HepG2 (cell line): ENCODE measurements around the gene MYH3. TPM values are rescaled to one million over a fixed set of nuclear protein-coding genes. Genes with fewer than 3 reads are reported as not detected.
A peak's percentile ranks its signal among the peaks of the same experiment; 100 is the strongest.

ENCODE experiments used
- ATAC-seq: fragments of 200-7000 bp; cut with Tn5 transposase; 3 replicates; pipeline ENCODE4 v1.9.1; 2020; ENCODE audit warnings: mild to moderate bottlenecking, moderate library complexity
- BruUV-seq: library from RNA; stranded (reverse); fragments of 400-500 nt; replicated peaks from 2 replicates; lab custom pipeline; 2021; lab: Mats Ljungman, UMichigan
- CTCF ChIA-PET: fragments of 300-600 bp; formaldehyde crosslinking; extraction: SDS; loops from one replicate; lab custom pipeline; 2021; ENCODE audit warnings: low total read pairs, inconsistent platforms, low intra/inter-chr PET ratio; lab: Yijun Ruan, JAX
- POLR2A ChIA-PET: fragments of 350-600 bp; sonication (Branson Sonifier 250); formaldehyde crosslinking; loops from one replicate; lab custom pipeline; 2020; ENCODE audit warnings: antibody characterized with exemption, inconsistent platforms; lab: Yijun Ruan, JAX
- DNase-seq: peaks from one replicate; pipeline ENCODE4 v3.0.0-alpha.2; 2015; ENCODE audit warnings: low spot score
- FAIRE-seq: peaks from 3 replicates; lab custom pipeline; 2011; peaks lifted over from hg19 to GRCh38; lab: Jason Lieb, UNC
- H2AFZ ChIP-seq: one replicate; pipeline ENCODE4 v1.6.1; 2011; ENCODE audit warnings: low read length, inconsistent platforms
- H3K27ac ChIP-seq: fragments of 300-600 bp; 3 replicates; pipeline ENCODE4 v1.8.0; 2011; ENCODE audit warnings: mixed run types, mild to moderate bottlenecking, mixed read lengths, low read length, inconsistent platforms; ENCODE audit not compliant: insufficient read depth; ENCODE audit errors: extremely low read length
- H3K27me3 ChIP-seq, 2 experiments: fragments of 200-600 bp in 1 of 2; 2 replicates in 1 of 2; 3 replicates in 1 of 2; pipeline versions ENCODE4 v1.6.0 to v1.8.0; 2011; ENCODE audit warnings: low read length in 2 of 2, mild to moderate bottlenecking in 2 of 2, moderate library complexity in 2 of 2, inconsistent platforms in 1 of 2; ENCODE audit not compliant: insufficient read depth in 2 of 2, control insufficient read depth in 1 of 2
- H3K36me3 ChIP-seq, 2 experiments: fragments of 200-600 bp in 1 of 2; replicated peaks in 1 of 2; 2 replicates in 1 of 2; 3 replicates in 1 of 2; pipeline versions ENCODE4 v1.5.1 to v1.8.0; 2011; ENCODE audit warnings: low read length in 2 of 2, inconsistent platforms in 1 of 2; ENCODE audit not compliant: insufficient read depth in 2 of 2, control insufficient read depth in 1 of 2
- H3K4me1 ChIP-seq: 2 replicates; pipeline ENCODE4 v1.5.1; 2012; ENCODE audit warnings: low read length, inconsistent platforms; ENCODE audit not compliant: insufficient read depth
- H3K4me2 ChIP-seq: 2 replicates; pipeline ENCODE4 v1.6.0; 2011; ENCODE audit warnings: low read depth, low read length, inconsistent platforms
- H3K4me3 ChIP-seq, 3 experiments: fragments of 200-600 bp in 1 of 3; sonication (generic), shearing (Covaris generic) in 1 of 3; replicated peaks in 1 of 3; 2 replicates each; pipeline ENCODE4 v1.5.1; 2011 to 2016; ENCODE audit warnings: low read length in 3 of 3, inconsistent platforms in 2 of 3, low read depth in 2 of 3, mild to moderate bottlenecking in 2 of 3, control low read depth in 1 of 3, mixed read lengths in 1 of 3; ENCODE audit not compliant: insufficient read depth in 1 of 3
- H3K79me2 ChIP-seq: one replicate; pipeline ENCODE4 v1.6.1; 2011; ENCODE audit warnings: low read length, inconsistent platforms; ENCODE audit not compliant: insufficient read depth
- H3K9ac ChIP-seq: 2 replicates; pipeline ENCODE4 v1.6.0; 2011; ENCODE audit warnings: mild to moderate bottlenecking, low read depth, low read length, inconsistent platforms; ENCODE audit not compliant: insufficient read depth
- H3K9me3 ChIP-seq: 2 replicates; pipeline ENCODE4 v1.5.1; 2012; ENCODE audit warnings: mild to moderate bottlenecking, low read length
- H4K20me1 ChIP-seq: 2 replicates; pipeline ENCODE4 v1.6.0; 2011; ENCODE audit warnings: inconsistent platforms, mild to moderate bottlenecking, low read length, moderate library complexity; ENCODE audit not compliant: insufficient read depth
- CHD2 ChIP-seq: IDR thresholded peaks from 2 replicates; pipeline ENCODE4 v1.6.1; 2011; ENCODE audit warnings: low read depth, low read length, improper control_type of control experiment
- HOMEZ ChIP-seq: IDR thresholded peaks from 2 replicates; pipeline ENCODE4 v1.6.1; 2016; ENCODE audit warnings: low read depth
- MAFG ChIP-seq: sonication (generic); formaldehyde crosslinking; IDR thresholded peaks from 2 replicates; pipeline ENCODE4 v1.5.1; 2020; ENCODE audit warnings: mild to moderate bottlenecking, missing genetic modification reagents
- NFATC3 ChIP-seq: sonication (generic); formaldehyde crosslinking; IDR thresholded peaks from 2 replicates; pipeline ENCODE4 v1.5.1; 2020; ENCODE audit warnings: mild to moderate bottlenecking, missing genetic modification reagents
- NFE2 ChIP-seq: sonication (generic); formaldehyde crosslinking; IDR thresholded peaks from 2 replicates; pipeline ENCODE4 v1.4.0; 2020; ENCODE audit warnings: missing genetic modification reagents
- NFIB ChIP-seq: sonication (generic); formaldehyde crosslinking; IDR thresholded peaks from 2 replicates; pipeline ENCODE4 v1.9.0; 2021; ENCODE audit warnings: missing genetic modification reagents, mild to moderate bottlenecking, borderline replicate concordance
- PREB ChIP-seq: sonication (generic); formaldehyde crosslinking; IDR thresholded peaks from 2 replicates; pipeline ENCODE4 v1.4.0; 2020; ENCODE audit warnings: missing genetic modification reagents
- ZBTB33 ChIP-seq: sonication (generic); formaldehyde crosslinking; IDR thresholded peaks from 2 replicates; pipeline ENCODE4 v1.4.0; 2020; ENCODE audit warnings: missing genetic modification reagents
- ZFP37 ChIP-seq: sonication (generic); formaldehyde crosslinking; IDR thresholded peaks from 2 replicates; pipeline ENCODE4 v1.4.0; 2020; ENCODE audit warnings: missing genetic modification reagents, borderline replicate concordance
- ZKSCAN1 ChIP-seq: fragments of 150-350 bp; IDR thresholded peaks from 2 replicates; pipeline ENCODE4 v1.6.1; 2014; ENCODE audit warnings: low read length
- ZNF12 ChIP-seq: sonication (generic); formaldehyde crosslinking; IDR thresholded peaks from 2 replicates; pipeline ENCODE4 v1.5.0; 2020; ENCODE audit warnings: missing genetic modification reagents
- ZNF33B ChIP-seq: sonication (generic); formaldehyde crosslinking; IDR thresholded peaks from 2 replicates; pipeline ENCODE4 v1.5.1; 2020; ENCODE audit warnings: mild to moderate bottlenecking, missing genetic modification reagents
- WGBS: methylation state at CpG from one replicate; pipeline ENCODE4 v1.1.6; 2017; ENCODE audit warnings: low lambda C conversion rate; 5-methylcytosine and 5-hydroxymethylcytosine counted together
- in situ Hi-C: cut with HindIII; loops from 2 replicates; pipeline ENCODE4 v1.10.0; 2017; ENCODE audit warnings: low pct_unique_long_range_greater_than_20kb; ENCODE audit not compliant: extremely low pct_ligation_motif_present
- intact Hi-C: fragments of 100-400 bp; cut with micrococcal nuclease; formaldehyde crosslinking; loops from one replicate; pipeline ENCODE4 v1.10.0; 2022; ENCODE audit not compliant: unreplicated experiment
- polyA plus RNA-seq, 8 experiments: library from polyadenylated mRNA; depleted of rRNA in 3 of 8; stranded (reverse) in 7 of 8; unstranded in 1 of 8; fragments of >200 nt; fragmentation: Illumina TruSeq in 4 of 8; extraction: Trizol in 4 of 8; gene quantifications; 2 replicates each; pipeline versions ENCODE4 v1.2.1 to v1.2.3, GENCODE V29; 2011 to 2016; ENCODE audit warnings: low read depth in 4 of 8, missing spikeins in 1 of 8, mixed read lengths in 1 of 8; ENCODE audit not compliant: insufficient read depth in 1 of 8
- total RNA-seq, 5 experiments: library from RNA; depleted of rRNA; stranded (reverse); fragments of >200 nt; fragmentation: Illumina TruSeq; extraction: Trizol; gene quantifications; 2 replicates each; pipeline ENCODE4 v1.2.3, GENCODE V29; 2016; ENCODE audit warnings: low read depth in 1 of 5
- TF ChIP-seq, protein P1 (sequence below): sonication (generic); formaldehyde crosslinking; IDR thresholded peaks from 2 replicates; pipeline ENCODE4 v1.5.0; 2020; ENCODE audit warnings: mild to moderate bottlenecking, missing genetic modification reagents, moderate library complexity
- TF ChIP-seq, protein P2 (sequence below): sonication (generic); formaldehyde crosslinking; IDR thresholded peaks from 2 replicates; pipeline ENCODE4 v1.8.0; 2022; ENCODE audit warnings: missing genetic modification reagents, low read depth, mild to moderate bottlenecking, borderline replicate concordance
- TF ChIP-seq, protein P3 (sequence below): conservative IDR thresholded peaks from 2 replicates; pipeline ENCODE4 v1.6.1; 2018; ENCODE audit warnings: missing genetic modification reagents

The MYH3 gene
- total and polyA plus RNA-seq, 2 of the 13 experiments (the other 11 are each of a cell fraction or from before 2014, with no cell fraction given), result 2.5 to 4.5 TPM

DNA sequence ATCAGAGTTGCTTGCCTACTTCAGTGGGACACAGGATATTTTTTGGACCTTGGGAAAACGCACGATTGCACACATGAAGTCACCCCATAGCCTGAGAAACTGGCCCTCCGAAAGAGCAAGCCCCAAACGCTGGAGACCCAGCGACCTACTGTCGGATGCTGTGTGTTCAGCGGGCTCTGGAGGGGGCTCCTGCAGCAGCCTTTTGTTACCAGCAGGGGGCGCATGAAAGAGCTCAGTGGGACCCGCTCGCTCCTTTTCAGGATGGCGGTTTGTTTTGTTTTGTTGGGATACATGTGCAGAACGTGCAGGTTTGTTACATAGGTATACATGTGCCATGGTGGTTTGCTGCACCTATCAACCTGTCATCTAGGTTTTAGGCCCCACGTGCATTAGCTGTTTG lies 28.4 kb downstream of the MYH3 start (continued):
- peak; percentile 81; the same call in 1 of the 2 replicates for TF ChIP-seq ZBTB33 (CRISPR knock-in tag)
- TF ChIP-seq PREB, result no peak
- TF ChIP-seq, protein P1, sequence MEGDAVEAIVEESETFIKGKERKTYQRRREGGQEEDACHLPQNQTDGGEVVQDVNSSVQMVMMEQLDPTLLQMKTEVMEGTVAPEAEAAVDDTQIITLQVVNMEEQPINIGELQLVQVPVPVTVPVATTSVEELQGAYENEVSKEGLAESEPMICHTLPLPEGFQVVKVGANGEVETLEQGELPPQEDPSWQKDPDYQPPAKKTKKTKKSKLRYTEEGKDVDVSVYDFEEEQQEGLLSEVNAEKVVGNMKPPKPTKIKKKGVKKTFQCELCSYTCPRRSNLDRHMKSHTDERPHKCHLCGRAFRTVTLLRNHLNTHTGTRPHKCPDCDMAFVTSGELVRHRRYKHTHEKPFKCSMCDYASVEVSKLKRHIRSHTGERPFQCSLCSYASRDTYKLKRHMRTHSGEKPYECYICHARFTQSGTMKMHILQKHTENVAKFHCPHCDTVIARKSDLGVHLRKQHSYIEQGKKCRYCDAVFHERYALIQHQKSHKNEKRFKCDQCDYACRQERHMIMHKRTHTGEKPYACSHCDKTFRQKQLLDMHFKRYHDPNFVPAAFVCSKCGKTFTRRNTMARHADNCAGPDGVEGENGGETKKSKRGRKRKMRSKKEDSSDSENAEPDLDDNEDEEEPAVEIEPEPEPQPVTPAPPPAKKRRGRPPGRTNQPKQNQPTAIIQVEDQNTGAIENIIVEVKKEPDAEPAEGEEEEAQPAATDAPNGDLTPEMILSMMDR (CRISPR knock-in tag), result peak; percentile 36
- TF ChIP-seq MAFG (CRISPR knock-in tag), result no peak
- TF ChIP-seq, all 625 proteins: peak for 2

DNA sequence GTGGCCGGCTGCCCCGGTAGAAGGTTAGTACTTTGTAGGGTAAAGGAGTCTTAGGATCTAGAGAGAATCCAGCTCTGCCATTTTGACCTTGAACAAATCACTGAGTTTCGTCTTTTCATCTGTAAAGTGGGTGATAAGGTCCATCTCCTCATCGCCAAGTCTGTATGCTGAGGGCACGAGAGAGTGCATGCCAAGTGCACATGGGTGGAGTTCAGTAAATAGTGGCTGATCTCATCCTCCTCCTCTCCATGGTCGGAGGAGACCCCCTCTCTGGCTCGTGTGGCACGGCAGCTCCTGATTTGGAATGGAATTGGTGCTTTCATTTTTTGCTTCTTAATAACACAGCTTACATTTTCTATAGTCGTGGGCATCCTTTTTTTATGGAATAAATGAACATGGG lies 30.7 kb downstream of the MYH3 start:
- ATAC-seq, result no peak
- no peak for FAIRE-seq
- in situ Hi-C loops, result no loop called here

More for the DNA sequence above, 30.7 kb downstream of the MYH3 start:
- Histone ChIP-seq H3K9ac (no peak overlapping the region), H3K4me1 (no peaks in the 10 kb centered on the region)
- TF ChIP-seq NFE2 (CRISPR knock-in tag) (no peak), HOMEZ (CRISPR knock-in tag) (no peak), NFIB (CRISPR knock-in tag) (no peak), ZNF12 (CRISPR knock-in tag) (no peak), ZNF33B (no peak), ZKSCAN1 (no peak), CHD2 (no peak), NFATC3 (CRISPR knock-in tag) (no peak), ZFP37 (CRISPR knock-in tag) (no peak)
- TF ChIP-seq, protein P2, sequence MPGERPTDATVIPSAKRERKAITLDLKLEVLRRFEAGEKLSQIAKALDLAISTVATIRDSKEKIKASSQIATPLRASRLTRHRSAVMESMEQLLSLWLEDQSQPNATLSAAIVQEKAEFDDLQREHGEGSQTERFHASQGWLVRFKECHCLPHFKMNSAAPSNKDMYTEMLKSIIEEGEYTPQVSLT (CRISPR knock-in tag), result no peak
- TF ChIP-seq, protein P3, sequence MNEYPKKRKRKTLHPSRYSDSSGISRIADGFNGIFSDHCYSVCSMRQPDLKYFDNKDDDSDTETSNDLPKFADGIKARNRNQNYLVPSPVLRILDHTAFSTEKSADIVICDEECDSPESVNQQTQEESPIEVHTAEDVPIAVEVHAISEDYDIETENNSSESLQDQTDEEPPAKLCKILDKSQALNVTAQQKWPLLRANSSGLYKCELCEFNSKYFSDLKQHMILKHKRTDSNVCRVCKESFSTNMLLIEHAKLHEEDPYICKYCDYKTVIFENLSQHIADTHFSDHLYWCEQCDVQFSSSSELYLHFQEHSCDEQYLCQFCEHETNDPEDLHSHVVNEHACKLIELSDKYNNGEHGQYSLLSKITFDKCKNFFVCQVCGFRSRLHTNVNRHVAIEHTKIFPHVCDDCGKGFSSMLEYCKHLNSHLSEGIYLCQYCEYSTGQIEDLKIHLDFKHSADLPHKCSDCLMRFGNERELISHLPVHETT (CRISPR knock-in tag), result no peak
- TF ChIP-seq, all 625 proteins: peak for 0
- BruUV-seq, result no TSS peak
- Histone ChIP-seq H3K9me3 (no peaks in the 10 kb centered on the region), H2AFZ (no peak overlapping the region), H3K36me3 (no peaks in the 10 kb centered on the region), H3K4me3 (no peak overlapping the region), H3K79me2 (no peaks in the 10 kb centered on the region), H3K4me2 (no peak overlapping the region), H3K27me3 (peaks cover 0 to 5% of the 10 kb centered on the region in 2 experiments; a peak in 2 of 5 replicates), H3K27ac (no peak overlapping the region), H4K20me1 (no peaks in the 10 kb centered on the region)
- intact Hi-C loops, result no loop called here
- DNase-seq, result no peak
- WGBS, result 43% methylated on average over 4 of the region's 9 CpGs
- POLR2A ChIA-PET, result no interaction called here
- CTCF ChIA-PET, result no interaction called here
